Stimulated activated CD4-positive, alpha-beta T cell treated with anti-CD3 and anti-CD28 coated beads, Interleukin-4, amount 100 ng/mL, for 4 hours (primary cell): ENCODE data around the gene LILRA5.
A peak's percentile ranks its signal among the peaks of the same experiment; 100 is the strongest.
"Not testable (repeated sequence)": the region's sequence is repeated elsewhere in the genome, so short reads cannot be mapped to it uniquely, and the experiment has no call there.

ENCODE experiments used
- DNase-seq, 2 experiments: peaks; one replicate each; pipeline ENCODE4 v3.0.0-alpha.2; 2020

The LILRA5 gene

DNA sequence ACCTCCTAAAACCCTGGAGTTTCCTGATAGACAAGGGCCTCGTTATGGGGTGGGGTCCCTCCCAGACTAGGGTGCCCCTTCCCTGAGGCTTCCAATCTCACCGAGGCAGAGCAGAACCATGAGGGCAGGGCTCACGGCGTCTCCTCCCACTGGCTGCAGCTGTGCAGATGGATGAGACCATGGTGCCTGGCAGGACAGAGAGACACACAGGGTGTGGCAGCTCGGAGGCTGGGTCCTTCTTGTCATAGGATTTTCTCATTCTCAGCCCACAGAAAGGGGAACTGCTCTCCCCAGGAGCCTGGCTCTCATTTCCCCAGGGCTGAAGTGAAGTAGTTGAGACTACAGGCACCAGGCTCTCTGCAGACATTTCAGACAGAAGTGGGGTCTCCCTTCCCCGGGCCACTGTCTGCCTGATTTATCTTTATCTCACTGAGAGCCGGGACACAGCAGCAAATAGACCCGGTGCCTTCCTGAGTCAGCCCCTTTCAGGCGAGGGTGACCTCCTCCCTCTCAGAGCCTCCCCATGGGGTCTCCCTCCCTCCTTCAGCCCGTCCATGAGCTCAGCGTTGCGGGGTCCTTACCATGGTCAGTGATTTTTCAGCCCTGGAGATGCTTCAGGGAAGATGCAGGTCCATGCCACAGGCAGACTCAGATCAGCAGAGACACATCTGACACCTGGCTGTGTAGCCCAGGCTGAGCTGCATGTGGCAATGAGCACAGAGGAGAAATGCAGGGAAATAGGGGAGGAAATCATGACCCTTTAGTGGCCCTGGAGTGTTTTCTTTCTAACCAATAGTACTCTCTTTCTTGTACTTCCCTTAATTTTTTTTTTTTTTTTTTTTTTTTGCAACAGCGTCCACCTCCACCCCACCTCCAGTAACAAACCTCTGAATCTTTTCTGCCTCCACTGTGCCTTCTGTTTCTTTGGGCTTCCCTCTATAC is at the start of gene LILRA5:
Gene LILRA5 (minus strand): TSS at position 731 of the 942 bp plus-strand sequence. CDS start 147 bp downstream, at position 584.
- DNase-seq, result no peak

DNA sequence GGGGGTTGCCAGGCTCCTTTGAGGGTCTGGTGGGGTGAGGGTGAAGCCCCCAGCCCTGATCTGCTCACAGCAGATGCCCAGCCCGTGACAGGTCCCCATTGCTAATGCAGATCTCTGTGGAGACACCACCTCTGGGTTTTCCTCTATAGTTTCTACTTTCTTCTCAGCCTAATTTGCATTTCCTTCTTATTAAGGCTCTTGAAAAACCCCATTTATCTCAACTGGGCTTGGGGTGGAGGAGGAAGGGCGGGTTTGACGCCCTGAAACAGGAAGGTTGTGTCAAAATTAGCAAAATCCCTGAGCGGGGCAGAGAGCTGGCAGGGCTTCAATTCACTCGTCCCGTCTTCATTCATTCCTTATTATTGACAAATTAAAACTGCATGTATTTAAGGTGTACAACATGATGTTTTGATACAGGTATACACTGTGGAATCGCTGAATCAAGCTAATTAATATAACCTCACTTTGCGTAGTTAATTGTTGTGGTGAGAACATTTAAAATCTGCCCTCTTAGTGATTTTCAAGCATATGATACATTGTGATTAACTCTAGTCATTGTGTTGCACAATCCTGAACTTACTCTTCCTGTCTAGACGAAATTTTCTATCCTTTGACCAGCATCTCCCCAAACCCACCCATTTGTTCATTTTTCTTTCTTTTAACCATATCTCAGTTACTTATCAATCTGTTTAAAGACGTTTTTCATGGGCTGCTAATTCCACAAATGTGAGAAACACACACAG is 48.9 kb upstream of the LILRA5 start:
- DNase-seq, result not testable (repeated sequence)

GRCh38 chr19:54359149-54359820 is 46.3 kb upstream of the LILRA5 start:
- DNase-seq, result peak; percentile 69 to 70

DNA sequence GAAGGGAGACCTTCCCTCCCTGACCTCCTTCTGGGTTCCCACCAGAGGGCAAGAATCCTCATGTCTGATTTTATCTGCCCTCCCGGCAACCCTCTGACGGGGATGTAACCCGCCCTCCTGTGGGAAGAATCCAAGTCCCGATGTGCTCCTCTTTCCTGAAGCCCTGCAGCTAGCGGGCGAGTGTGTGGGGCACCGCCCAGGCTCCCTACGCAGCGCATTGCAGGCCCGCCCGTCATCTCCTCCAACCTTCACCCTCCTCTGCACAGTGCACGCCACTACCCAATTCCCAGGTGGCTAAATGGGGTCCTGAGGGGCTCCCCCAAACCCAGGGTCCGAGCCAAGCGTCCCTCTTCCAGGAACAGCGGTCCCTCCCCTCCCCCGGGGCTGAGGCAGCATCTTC is 44.4 kb upstream of the LILRA5 start:
- no peak for DNase-seq

DNA sequence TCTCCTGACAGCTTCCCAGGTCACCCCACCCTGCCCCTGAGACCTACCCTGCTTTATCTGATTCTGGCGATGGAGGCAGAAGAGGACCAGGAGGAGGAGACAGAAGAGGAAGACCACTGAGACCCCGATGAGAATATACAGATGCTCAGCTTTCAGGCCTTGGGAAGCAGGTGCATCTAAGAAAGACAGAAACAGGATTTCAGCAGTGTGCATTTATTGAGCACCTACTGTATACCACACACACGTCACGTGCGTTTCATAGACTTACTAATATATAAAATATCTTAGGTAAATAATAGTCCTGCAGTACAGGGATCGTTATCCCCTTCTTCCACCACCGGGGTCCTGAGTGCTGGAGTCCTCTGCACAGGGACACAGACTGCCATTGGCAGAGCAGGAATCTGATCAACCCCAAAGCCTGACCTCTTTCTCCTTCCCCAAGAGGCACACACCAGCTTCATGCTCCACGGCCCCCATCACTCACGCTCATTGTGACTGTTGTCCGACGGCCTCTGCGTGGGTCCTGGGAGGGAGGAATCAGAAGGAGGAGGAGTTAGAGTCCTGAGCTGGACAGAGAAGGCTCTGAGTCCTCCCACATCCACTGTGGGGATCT is 43.6 kb upstream of the LILRA5 start:
- DNase-seq, result no peak

- no peak for DNase-seq
These were observed 42.7 kb upstream of the LILRA5 start for GRCh38 chr19:54355675-54356074.

DNA sequence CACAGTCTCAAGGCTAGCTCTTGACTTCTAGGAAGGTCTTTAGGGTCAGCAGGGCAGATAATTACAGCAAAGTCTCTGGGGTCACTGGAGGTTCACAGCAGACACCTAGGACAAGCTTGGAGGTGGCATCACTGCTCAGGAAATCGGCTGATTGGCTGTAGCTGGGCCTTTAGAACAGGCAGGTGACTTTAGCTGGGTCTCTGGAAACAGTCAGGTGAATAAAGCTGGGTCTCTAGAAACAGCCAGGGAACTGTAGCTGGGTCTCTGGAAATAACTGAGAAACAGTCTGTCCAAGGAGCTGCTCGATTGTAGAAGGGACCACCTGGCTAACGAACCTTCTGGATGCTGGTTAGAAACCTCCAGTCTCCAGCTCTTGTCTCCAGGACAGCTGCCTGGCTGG is 41.8 kb upstream of the LILRA5 start:
- DNase-seq, result no peak

DNA sequence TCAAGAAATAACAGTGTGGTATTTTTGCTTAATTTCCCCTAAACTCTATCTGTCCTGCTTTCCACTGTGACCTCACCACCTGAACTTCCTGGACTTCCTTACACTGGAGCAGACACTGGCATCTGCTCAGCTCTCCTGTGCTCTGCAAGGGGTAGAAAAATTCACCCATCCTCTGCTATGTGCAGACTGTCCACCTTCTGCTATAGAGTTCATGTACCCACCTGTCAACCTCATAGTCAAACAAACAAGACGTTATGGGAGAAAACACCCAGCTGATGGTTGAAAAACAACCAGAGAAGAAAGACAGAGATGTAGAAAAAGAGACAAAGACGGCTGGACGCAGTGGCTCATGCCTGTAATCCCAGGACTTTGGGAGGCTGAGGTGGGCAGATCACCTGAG is 39.6 kb upstream of the LILRA5 start:
- DNase-seq, result no peak

- no peak for DNase-seq
These were observed 39.1 kb upstream of the LILRA5 start for GRCh38 chr19:54352041-54352440.

DNA sequence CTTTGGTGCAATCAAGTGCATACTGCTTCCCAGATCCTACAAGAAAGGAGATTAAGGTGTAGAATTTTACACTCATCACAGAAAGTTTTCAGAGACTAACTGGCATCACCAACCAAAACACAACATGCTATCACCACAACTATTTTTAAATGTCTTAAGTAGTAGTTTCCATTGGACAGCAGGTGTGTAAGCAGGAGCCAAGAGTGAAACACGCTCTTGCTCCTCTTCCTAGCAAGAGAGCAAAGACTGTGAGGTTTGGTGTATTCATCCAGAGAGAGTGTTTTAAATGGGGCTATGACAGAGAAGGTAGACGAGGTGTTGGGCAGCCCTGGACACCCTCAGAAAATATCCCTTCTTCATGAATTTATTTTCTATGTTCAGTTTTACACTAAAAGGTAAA is 38.5 kb upstream of the LILRA5 start:
- no peak for DNase-seq

- DNase-seq, result no peak
These were observed 33.0 kb upstream of the LILRA5 start for GRCh38 chr19:54345938-54346386.

DNA sequence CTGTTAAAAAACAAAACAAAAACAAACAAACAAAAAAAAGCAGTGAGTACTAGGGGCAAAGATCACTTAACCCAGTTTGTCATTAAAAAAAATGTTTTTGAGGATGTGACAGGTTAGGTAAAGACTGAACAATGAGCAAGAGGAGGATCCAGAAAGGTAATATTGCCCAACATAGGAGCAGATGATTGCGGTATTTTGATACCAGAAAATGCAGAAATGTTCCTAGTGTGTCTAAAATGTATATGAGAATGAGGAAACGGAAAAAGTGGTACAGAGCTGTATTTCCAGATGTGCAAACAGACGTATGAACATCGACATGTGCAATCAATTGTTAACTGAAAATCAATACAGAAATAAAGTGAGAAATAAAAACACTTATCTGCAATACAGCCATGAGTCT is 30.9 kb upstream of the LILRA5 start:
- no peak for DNase-seq

- no peak for DNase-seq
These were observed 28.3 kb upstream of the LILRA5 start for GRCh38 chr19:54341295-54341694.

GRCh38 chr19:54339646-54340358 is 26.8 kb upstream of the LILRA5 start:
- no peak for DNase-seq

DNA sequence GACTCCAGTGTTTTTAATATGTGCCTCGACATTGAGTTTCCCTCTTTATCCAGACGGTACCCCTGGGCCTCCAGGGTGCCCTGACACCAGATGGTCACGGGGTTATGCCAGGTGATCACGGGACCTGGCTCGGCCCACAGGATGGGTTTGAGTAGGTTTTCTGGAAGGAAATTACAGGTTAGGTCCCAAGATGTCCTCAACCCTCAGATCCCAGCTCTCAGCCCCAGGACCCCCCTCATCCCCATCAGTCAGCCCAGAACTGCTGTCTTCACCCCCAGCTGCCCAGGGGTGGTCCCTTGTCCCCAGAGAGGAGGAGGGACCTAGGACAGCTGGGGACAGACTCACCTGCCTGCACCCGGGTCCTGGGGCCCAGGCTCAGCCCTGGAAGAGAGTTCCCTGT is 25.6 kb upstream of the LILRA5 start:
- no peak for DNase-seq

- DNase-seq, result no peak
These were observed 24.9 kb upstream of the LILRA5 start for GRCh38 chr19:54337858-54338230.

DNA sequence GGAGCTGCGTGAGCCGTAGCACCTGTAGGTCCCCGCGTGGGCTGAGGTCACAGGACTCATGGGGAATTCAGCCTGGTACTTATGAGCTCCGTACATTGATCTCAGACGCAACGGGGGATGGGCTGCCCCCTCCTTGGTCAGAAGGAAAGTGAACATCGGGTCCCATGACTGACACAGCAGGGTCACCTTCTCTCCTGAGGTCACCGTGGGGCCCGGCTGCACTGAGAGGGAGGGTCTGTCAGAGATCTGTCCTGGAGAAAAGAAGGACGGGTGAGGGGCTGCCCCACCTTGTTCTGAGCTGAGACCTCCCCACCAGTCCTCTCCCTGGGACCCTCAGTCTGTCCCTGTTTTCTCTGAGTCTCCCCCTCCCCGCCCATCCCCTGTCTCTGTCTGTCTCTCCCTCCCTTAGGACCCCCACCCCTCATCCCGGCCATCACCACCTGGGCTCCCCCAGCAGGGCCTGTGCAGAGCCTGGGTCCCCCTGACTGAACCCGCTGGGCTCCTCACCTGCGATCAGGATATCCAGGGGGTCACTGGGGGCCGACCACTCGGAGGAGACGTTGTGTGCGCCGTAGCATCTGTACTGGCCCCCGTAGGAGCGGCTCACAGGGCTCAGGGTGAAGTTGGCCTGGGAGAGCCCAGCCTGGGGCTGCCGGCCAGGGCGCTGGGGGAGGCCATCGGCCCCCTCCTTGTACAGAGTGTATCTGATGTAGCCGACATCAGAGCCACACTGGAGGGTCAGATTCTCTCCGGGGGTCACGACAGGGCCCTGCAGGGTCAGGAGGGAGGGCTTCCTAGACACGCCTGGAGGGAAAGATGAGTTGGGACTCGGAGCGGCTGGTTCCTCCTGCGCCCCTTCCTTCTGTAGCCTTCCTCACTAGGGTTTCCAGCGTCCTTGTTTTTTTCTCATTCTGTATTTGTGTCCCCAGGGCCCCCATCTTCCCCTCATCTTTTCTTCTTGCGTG is 24.2 kb upstream of the LILRA5 start:
- no peak for DNase-seq

DNA sequence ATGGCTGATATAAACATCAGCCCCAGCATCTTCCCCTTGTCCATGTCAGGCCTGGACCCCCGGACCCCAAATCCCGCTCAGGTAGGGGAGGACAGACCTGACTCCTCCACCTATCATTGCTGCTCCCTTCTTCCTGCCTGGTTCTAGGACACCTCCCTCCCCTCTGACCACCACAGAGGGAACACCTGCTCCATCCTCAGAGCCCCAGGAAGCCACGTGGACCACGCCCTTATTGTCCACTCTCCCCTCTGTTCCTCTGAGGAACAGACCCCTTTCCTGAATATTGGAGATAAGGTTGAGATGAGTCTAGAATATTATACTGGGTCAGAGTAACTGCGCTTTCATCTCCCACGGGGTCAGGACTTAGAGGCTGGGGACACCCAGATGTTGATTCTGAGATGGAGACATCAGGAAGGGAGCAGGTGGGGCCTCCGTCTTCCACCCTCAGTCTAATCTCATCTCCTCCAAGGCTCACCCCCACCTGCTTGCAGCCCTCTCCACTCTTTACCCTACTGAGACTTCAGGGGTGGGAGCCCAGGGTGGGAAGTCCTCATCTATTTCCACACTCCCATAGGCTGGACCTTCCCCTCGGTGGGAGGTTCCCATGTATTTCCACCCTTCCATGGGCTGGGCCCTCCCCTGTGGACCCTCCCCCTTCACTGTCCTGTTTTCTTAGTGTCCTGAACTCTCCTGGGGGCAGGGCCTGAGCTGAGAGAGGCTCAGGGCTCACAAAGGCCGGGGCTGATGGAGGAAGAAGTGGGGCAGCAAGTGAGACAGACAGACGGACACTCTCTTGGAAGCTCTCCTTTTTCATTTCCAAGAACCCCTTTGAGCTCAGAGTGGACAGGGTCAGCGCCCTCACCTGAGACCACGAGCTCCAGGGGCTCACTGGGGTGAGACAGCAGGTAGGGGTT is 23.3 kb upstream of the LILRA5 start:
- no peak for DNase-seq

DNA sequence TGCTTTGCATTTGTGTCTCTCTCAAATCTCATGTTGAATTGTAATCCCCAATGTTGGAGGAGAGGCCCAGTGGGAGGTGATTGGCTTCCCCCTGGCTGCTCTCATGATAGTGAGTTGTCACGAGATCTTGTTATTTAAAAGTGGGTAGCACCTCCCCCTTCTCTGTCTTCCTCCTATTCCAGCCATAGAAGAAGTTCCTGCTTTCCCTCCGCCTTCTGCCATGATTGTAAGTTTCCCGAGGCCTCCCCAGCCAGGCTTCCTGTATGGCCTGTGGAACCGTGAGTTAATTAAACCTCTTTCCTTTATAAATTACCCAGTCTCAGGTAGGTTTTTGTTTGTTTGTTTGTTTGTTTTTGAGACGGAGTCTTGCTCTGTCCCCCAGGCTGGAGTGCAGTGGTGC is 22.2 kb upstream of the LILRA5 start:
- DNase-seq, result no peak
